ENCODE measurements around the gene SH3BP1.
"Not testable (repeated sequence)": the region's sequence is repeated elsewhere in the genome, so short reads cannot be mapped to it uniquely, and the experiment has no call there.

SH3BP1 gene

DNA sequence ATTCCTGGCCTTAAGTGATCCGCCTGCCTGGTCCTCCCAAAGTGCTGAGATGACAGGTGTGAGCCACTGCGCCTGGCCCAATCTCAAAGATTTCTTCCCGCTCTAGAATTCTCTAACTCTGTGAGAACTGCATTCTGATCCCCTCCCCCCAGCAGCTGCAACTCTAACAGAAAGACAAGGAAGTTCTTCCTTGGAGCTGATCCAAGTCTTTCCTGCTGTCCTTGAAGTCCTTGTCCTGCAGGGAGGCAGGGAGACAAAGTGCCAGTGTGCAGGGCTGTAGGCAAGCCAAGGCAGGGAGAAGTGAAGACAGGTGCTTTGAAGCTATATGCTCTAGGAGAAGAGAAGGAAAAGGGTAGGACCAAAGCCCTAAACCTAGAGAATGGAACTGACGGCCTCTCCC lies 40.3 kb upstream of the SH3BP1 start:
- H3K4me3 ChIP-seq (ENCODE audit: low read length): no peak overlapping the region
- H3K27ac ChIP-seq (ENCODE audit: low read length): no peak overlapping the region
- no peaks in the 10 kb centered on the region for H3K9me3 ChIP-seq (ENCODE audit: insufficient read depth, low read length)
- H3K4me2 ChIP-seq (ENCODE audit: low read length): no peak overlapping the region
- H4K20me1 ChIP-seq (ENCODE audit: insufficient read depth, low read length): no peaks in the 10 kb centered on the region
- H3K27me3 ChIP-seq (ENCODE audit: low read depth, low read length): peaks cover 12% of the 10 kb centered on the region; the same call in 1 of the 2 replicates
- no peaks in the 10 kb centered on the region for H3K79me2 ChIP-seq (ENCODE audit: low read length)
- no peak for TF ChIP-seq EZH2phosphoT487 (IDR thresholded peaks at IDR 0.05; ENCODE audit: low read depth)
- TF ChIP-seq, protein P1, sequence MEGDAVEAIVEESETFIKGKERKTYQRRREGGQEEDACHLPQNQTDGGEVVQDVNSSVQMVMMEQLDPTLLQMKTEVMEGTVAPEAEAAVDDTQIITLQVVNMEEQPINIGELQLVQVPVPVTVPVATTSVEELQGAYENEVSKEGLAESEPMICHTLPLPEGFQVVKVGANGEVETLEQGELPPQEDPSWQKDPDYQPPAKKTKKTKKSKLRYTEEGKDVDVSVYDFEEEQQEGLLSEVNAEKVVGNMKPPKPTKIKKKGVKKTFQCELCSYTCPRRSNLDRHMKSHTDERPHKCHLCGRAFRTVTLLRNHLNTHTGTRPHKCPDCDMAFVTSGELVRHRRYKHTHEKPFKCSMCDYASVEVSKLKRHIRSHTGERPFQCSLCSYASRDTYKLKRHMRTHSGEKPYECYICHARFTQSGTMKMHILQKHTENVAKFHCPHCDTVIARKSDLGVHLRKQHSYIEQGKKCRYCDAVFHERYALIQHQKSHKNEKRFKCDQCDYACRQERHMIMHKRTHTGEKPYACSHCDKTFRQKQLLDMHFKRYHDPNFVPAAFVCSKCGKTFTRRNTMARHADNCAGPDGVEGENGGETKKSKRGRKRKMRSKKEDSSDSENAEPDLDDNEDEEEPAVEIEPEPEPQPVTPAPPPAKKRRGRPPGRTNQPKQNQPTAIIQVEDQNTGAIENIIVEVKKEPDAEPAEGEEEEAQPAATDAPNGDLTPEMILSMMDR (IDR thresholded peaks at IDR 0.05; ENCODE audit: low read depth, low read length): no peak
- peaks cover 4% of the 10 kb centered on the region; the same call in 1 of the 2 replicates for H3K4me1 ChIP-seq (ENCODE audit: low read length)
- H2AFZ ChIP-seq (ENCODE audit: low read depth, low read length): no peak overlapping the region
- no peak overlapping the region for H3K9ac ChIP-seq (ENCODE audit: low read length)
- H3K36me3 ChIP-seq (replicated peaks; ENCODE audit: low read depth, low read length): no peaks in the 10 kb centered on the region

DNA sequence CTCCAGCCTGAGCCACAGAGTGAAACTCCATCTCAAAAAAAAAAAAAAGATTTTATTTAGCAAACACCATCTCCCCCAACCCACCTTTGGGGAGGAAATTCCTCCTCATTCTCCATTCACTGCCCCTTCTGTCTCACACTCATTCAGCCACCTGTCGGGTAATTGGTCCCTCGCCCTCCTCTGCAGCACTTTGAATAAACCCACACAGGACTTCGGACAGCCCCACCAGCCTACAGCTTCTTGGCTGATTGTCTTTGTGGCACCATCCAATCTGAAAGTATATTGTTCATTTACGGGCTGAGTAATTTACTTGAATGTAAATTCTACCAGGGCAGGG lies 38.3 kb upstream of the SH3BP1 start:
- H3K4me1 ChIP-seq (ENCODE audit: low read length): peaks cover 4% of the 10 kb centered on the region; the same call in 1 of the 2 replicates
- H4K20me1 ChIP-seq (ENCODE audit: insufficient read depth, low read length): no peaks in the 10 kb centered on the region
- H3K9ac ChIP-seq (ENCODE audit: low read length): no peak overlapping the region
- H2AFZ ChIP-seq (ENCODE audit: low read depth, low read length): 0 out of 2 replicates have a peak overlapping the region, but pooled peaks have one; percentile 46
- no peaks in the 10 kb centered on the region for H3K9me3 ChIP-seq (ENCODE audit: insufficient read depth, low read length)
- H3K27ac ChIP-seq (ENCODE audit: low read length): no peak overlapping the region
- peak overlapping the region; percentile 31 for H3K4me2 ChIP-seq (ENCODE audit: low read length)
- TF ChIP-seq EZH2phosphoT487 (IDR thresholded peaks at IDR 0.05; ENCODE audit: low read depth): no peak
- TF ChIP-seq, protein P1 (IDR thresholded peaks at IDR 0.05; ENCODE audit: low read depth, low read length): no peak
- H3K27me3 ChIP-seq (ENCODE audit: low read depth, low read length): peaks cover 24% of the 10 kb centered on the region
- H3K79me2 ChIP-seq (ENCODE audit: low read length): no peaks in the 10 kb centered on the region
- peak overlapping the region; percentile 29; the same call in 1 of the 2 replicates for H3K4me3 ChIP-seq (ENCODE audit: low read length)
- no peaks in the 10 kb centered on the region for H3K36me3 ChIP-seq (replicated peaks; ENCODE audit: low read depth, low read length)

GRCh38 chr22:37601540-37602442 lies 37.7 kb upstream of the SH3BP1 start:
- Histone ChIP-seq H3K36me3 (replicated peaks; ENCODE audit: low read depth, low read length) (no peaks in the 10 kb centered on the region), H2AFZ (ENCODE audit: low read depth, low read length) (0 out of 2 replicates have a peak overlapping the region, but pooled peaks have one; percentile 46), H3K9me3 (ENCODE audit: insufficient read depth, low read length) (no peaks in the 10 kb centered on the region), H3K4me1 (ENCODE audit: low read length) (peaks cover 4% of the 10 kb centered on the region), H3K4me2 (ENCODE audit: low read length) (peak overlapping the region; percentile 31), H3K79me2 (ENCODE audit: low read length) (no peaks in the 10 kb centered on the region), H3K9ac (ENCODE audit: low read length) (no peak overlapping the region), H4K20me1 (ENCODE audit: insufficient read depth, low read length) (no peaks in the 10 kb centered on the region), H3K4me3 (ENCODE audit: low read length) (peak overlapping the region; percentile 29; the same call in 1 of the 2 replicates), H3K27me3 (ENCODE audit: low read depth, low read length) (peaks cover 24% of the 10 kb centered on the region), H3K27ac (ENCODE audit: low read length) (no peak overlapping the region)
- TF ChIP-seq, protein P1 (IDR thresholded peaks at IDR 0.05; ENCODE audit: low read depth, low read length): no peak
- no peak for TF ChIP-seq EZH2phosphoT487 (IDR thresholded peaks at IDR 0.05; ENCODE audit: low read depth)

DNA sequence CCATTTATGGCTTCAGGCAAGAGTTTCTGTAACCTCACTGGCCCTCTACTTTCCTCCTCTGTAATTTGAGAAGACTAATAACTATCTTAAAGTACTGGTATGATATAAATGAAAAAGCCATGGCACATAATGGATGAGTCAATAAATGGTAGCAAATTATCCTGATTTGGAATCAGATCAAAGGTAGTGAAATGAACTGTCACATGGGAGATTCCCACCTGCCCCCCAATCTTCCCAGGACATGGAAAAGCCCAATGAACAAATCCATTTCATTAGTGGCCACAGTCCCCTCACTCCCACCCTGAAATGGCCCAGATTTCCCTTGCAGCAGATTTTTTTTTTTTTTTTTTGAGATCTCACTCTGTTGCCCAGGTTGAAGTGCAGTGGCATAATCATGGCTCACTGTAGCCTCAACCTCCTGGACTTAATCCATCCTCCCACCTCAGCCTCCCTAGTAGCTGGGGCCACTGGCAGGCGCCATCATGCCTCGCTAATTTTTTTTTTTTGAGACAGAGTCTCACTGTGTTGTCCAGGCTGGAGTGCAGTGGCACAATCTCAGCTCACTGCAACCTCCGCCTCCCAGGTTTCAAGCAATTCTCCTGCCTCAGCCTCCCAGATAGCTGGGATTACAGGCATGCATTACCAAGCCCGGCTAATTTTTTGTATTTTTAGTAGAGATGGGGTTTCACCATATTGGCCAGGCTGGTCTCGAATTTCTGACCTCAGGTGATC lies 36.8 kb upstream of the SH3BP1 start:
- not testable (repeated sequence) for H3K36me3 ChIP-seq (replicated peaks; ENCODE audit: low read depth, low read length); H3K27ac ChIP-seq (ENCODE audit: low read length); H3K4me2 ChIP-seq (ENCODE audit: low read length); H3K4me1 ChIP-seq (ENCODE audit: low read length); H3K79me2 ChIP-seq (ENCODE audit: low read length); H3K9ac ChIP-seq (ENCODE audit: low read length); H4K20me1 ChIP-seq (ENCODE audit: insufficient read depth, low read length); H3K9me3 ChIP-seq (ENCODE audit: insufficient read depth, low read length); H3K4me3 ChIP-seq (ENCODE audit: low read length); H2AFZ ChIP-seq (ENCODE audit: low read depth, low read length)
- peaks cover 24% of the 10 kb centered on the region for H3K27me3 ChIP-seq (ENCODE audit: low read depth, low read length)
